Urinary bladder (tissue), 4 donors: Measurements from ENCODE around the gene ZBED1. TPM values are rescaled to one million over a fixed set of nuclear protein-coding genes. Genes with fewer than 3 reads are reported as not detected.
A peak's percentile ranks its signal among the peaks of the same experiment; 100 is the strongest.
"Not testable (repeated sequence)": the region's sequence is repeated elsewhere in the genome, so short reads cannot be mapped to it uniquely, and the experiment has no call there.

Experiments
- DNase-seq: peaks from one replicate; pipeline ENCODE4 v3.0.0-alpha.2; 2015; ENCODE audit errors: extremely low spot score
- H3K27ac ChIP-seq: one replicate; pipeline ENCODE4 v1.5.1; 2013; ENCODE audit warnings: low read depth, mild to moderate bottlenecking, moderate library complexity
- H3K36me3 ChIP-seq: one replicate; pipeline ENCODE4 v1.6.1; 2013; ENCODE audit warnings: mild to moderate bottlenecking, moderate library complexity; ENCODE audit not compliant: insufficient read depth
- H3K4me1 ChIP-seq: one replicate; pipeline ENCODE4 v1.6.1; 2013; ENCODE audit warnings: mild to moderate bottlenecking, moderate library complexity; ENCODE audit not compliant: insufficient read depth
- H3K4me3 ChIP-seq: one replicate; pipeline ENCODE4 v1.5.1; 2013; ENCODE audit warnings: low read depth, low read length
- WGBS: extraction: QIAGEN DNeasy Blood & Tissue Kit; methylation state at CpG from one replicate; pipeline ENCODE4 v1.1.7; 2013; 5-methylcytosine and 5-hydroxymethylcytosine counted together
- polyA plus RNA-seq: library from polyadenylated mRNA; stranded (reverse); fragments of 200-250 nt; gene quantifications from one replicate; pipeline ENCODE4 v1.2.3, GENCODE V29; 2013
- total RNA-seq: library from RNA; depleted of rRNA; stranded (reverse); fragments of >200 nt; gene quantifications from one replicate; pipeline ENCODE4 v1.2.3, GENCODE V29; 2014
- donor health status: healthy with polysubstance abuse.
- donor health status: healthy.

Gene ZBED1
- total and polyA plus RNA-seq, 2 donors = 20.3 to 28.2 TPM

GRCh38 chrX:2508648-2509335 is 8.0 kb upstream of the ZBED1 start:
- DNase-seq = no peak
- no peak overlapping the region for H3K27ac ChIP-seq
- H3K36me3 ChIP-seq = no peaks in the 10 kb centered on the region
- 85% methylated on average over 9 of the region's 9 CpGs for WGBS
- no peaks in the 10 kb centered on the region for H3K4me1 ChIP-seq
- no peak overlapping the region for H3K4me3 ChIP-seq

DNA sequence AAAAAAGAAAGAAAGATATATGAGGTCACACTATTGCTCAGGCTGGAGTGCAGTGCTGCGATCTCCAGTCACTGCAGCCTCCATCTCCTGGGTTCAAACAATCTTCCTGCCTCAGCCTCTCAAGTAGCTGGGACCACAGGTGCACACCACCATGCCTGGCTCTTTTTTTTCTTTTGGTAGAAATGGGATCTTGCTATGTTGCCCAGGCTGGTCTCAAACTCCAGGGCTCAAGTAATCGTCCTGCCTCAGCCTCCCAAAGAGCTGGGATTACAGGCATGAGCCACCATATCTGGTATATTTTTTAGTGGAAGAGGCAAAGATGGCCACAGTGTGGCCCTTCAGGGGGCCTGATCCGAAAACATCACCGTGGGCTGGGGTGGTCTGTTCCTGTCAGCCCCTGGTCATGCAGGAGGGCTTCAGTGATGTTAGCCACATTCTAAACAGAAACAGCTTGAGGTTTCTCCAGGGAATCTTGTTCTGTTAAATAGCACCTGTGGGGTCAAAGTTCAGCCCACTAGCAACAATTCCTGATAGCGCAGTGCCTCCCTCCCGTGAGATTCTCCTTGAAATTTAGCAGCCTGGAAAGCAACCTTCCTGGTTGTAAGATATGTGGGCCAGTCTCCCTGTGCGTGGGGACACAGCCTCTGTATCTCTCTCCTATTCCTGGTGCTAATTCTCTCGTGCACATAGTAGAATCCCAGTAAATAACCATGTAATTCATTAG is 7.3 kb upstream of the ZBED1 start:
- 65% methylated on average over 8 of the region's 8 CpGs for WGBS
- Histone ChIP-seq H3K27ac (no peak overlapping the region), H3K4me1 (no peaks in the 10 kb centered on the region), H3K36me3 (no peaks in the 10 kb centered on the region), H3K4me3 (no peak overlapping the region)
- no peak for DNase-seq

GRCh38 chrX:2507196-2507595 is 6.4 kb upstream of the ZBED1 start:
- Histone ChIP-seq H3K4me3 (no peak overlapping the region), H3K4me1 (no peaks in the 10 kb centered on the region), H3K27ac (no peak overlapping the region), H3K36me3 (no peaks in the 10 kb centered on the region)
- DNase-seq = no peak
- WGBS = 91% methylated on average over 3 of the region's 3 CpGs

DNA sequence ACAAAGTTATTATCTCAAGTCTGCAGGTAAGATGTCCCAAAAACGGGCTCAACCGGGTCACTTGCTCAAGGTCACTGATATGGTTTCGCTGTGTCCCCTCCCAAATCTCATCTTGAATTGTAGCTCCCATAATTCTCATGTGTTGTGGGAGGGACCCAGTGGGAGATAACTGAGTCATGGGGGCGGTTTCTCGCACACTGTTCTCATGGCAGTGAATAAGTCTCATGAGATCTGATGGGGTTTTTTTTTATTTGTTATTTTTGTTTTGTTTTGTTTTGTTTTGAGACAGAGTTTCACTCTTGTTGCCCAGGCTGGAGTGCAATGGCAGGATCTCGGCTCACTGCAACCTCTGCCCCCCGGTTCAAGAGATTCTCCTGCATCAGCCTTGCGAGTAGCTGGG is 4.6 kb upstream of the ZBED1 start:
- not testable (repeated sequence) for DNase-seq, H3K4me3 ChIP-seq, H3K36me3 ChIP-seq, H3K4me1 ChIP-seq, H3K27ac ChIP-seq
- WGBS = 93% methylated on average over 8 of the region's 8 CpGs

GRCh38 chrX:2504706-2505332 is 4.0 kb upstream of the ZBED1 start:
- DNase-seq = no peak
- no peaks in the 10 kb centered on the region for H3K36me3 ChIP-seq
- 64% methylated on average over 7 of the region's 7 CpGs for WGBS
- H3K4me1 ChIP-seq = no peaks in the 10 kb centered on the region
- no peak overlapping the region for H3K4me3 ChIP-seq
- H3K27ac ChIP-seq = no peak overlapping the region

DNA sequence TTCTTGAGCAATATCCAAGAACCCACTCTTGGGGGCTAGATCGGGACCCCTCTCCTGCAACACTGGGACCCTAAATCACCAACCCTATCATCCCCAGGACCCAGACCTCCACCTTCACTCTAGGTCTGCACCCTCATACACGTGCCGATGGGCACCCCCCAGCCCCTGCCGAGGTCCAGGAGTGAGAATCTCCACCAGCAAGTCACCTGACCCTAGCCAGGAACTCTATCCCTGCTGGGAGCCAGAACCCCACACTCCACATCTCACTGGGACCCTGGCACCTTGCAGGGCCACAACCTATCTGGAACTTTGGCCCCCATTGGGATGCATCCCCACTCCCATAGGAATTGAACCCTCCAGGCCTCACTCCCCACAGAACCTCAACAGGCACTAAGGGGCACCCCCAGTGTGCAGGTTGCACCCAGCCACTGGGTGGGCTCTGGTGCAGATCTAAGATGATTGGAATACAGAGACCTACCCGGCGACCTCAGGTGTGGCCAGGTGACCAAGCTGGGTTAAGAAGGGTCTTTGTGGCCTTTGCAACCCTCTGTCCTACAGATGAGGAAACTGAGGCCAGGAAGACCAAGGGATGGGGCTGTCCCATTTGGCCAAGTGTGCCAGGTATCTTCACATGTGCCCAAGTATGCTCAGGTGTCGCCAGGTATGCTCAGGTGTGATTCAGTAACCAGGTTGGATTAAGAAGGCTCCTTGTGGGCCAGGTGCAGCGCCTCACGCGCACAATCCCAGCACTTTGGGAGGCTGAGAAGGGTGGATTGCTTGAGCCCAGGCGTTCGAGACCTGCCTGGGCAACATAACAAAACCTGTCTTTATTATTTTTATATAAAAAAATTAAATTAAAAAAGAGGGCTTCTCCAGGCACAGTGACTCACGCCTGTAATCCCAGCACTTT is 3.1 kb upstream of the ZBED1 start:
- 93% methylated on average over 13 of the region's 13 CpGs for WGBS
- H3K4me3 ChIP-seq = no peak overlapping the region
- H3K36me3 ChIP-seq = no peaks in the 10 kb centered on the region
- no peak overlapping the region for H3K27ac ChIP-seq
- no peaks in the 10 kb centered on the region for H3K4me1 ChIP-seq
- no peak for DNase-seq

GRCh38 chrX:2502668-2503519 is 2.1 kb upstream of the ZBED1 start:
- Histone ChIP-seq H3K27ac (no peak overlapping the region), H3K4me3 (no peak overlapping the region), H3K4me1 (no peaks in the 10 kb centered on the region), H3K36me3 (no peaks in the 10 kb centered on the region)
- WGBS = 45% methylated on average over 19 of the region's 19 CpGs
- DNase-seq = no peak

- 86% methylated on average over 5 of the region's 5 CpGs for WGBS
- no peaks in the 10 kb centered on the region for H3K36me3 ChIP-seq
- no peak for DNase-seq
- H3K27ac ChIP-seq = no peak overlapping the region
- H3K4me3 ChIP-seq = no peak overlapping the region
- H3K4me1 ChIP-seq = no peaks in the 10 kb centered on the region
These were observed 1.4 kb upstream of the ZBED1 start for GRCh38 chrX:2502120-2502667.

DNA sequence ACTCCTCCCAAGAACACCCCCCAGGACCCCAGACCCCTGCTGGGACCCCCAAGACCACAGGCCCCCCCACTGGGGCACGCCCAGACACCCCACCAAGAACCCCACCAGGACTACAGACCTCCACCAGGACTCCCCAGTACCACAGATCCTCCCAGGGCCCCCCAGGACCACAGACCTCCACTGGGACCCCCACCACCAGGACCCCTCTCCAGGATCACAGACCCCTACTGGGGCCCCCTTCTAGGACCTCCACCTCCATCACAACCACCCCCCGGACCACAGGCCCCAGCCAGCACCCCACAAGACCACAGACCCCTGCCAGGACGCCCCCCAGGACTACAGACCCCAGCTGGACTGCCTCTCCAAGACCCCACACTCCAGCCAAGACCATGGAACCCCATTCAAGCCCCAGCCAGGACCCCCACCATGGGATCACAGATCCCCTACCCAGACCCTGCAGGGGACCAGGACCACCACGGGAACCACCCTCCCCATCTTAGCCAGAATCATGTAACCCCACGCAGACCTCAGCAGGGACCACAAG is 855 bp upstream of the ZBED1 start:
- no peak overlapping the region for H3K27ac ChIP-seq
- no peak for DNase-seq
- WGBS = 94% methylated on average over 5 of the region's 5 CpGs
- no peak overlapping the region for H3K4me3 ChIP-seq
- H3K36me3 ChIP-seq = no peaks in the 10 kb centered on the region
- H3K4me1 ChIP-seq = no peaks in the 10 kb centered on the region

DNA sequence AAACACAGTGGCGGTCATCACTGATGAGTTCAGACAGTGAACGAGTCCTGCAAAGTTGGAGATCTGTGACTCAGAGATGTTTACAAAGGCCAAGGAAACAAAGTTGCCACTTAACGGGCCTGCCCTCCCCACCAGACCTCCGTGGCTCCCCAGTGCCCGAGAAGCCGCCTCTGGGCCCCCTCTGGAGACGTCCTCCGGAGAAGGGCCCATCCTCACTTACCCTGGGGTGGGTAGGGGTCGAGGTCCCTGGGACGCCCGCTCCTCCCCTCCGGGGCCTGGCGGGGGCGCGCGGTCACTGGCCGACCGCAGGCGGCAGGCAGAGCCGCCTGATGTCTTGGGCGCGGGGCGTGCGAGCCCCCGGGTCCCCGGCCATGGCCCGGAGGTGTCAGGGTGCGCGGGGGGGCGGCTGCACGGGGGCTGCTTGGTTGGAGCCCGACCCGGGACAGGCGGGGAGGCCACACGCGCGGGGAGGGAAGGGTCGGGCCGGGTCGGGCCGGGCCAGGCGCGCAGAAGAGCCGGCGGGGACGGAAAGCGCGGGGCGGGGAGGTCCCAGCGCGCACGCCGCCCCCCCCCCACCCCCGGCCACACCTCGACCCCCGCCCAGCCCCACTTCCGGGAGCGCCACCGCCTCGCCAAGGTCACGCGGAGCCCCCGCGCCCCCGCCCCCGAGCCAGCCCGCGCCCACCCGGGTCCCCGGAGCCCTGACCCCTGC is 529 bp downstream of the ZBED1 start:
- WGBS = under 1% methylated on average over 69 of the region's 70 CpGs

GRCh38 chrX:2499507-2499906 is 1.3 kb downstream of the ZBED1 start:
- Histone ChIP-seq H3K36me3 (no peaks in the 10 kb centered on the region), H3K4me3 (peak overlapping the region; percentile 98), H3K27ac (peak overlapping the region; percentile 58), H3K4me1 (no peaks in the 10 kb centered on the region)
- WGBS = 82% methylated on average over 8 of the region's 8 CpGs
- DNase-seq = no peak

More for the DNA sequence above, 529 bp downstream of the ZBED1 start:
- H3K4me3 ChIP-seq = peak overlapping the region; percentile 98
- no peaks in the 10 kb centered on the region for H3K4me1 ChIP-seq
- H3K27ac ChIP-seq = peak overlapping the region; percentile 87
- DNase-seq = no peak
- no peaks in the 10 kb centered on the region for H3K36me3 ChIP-seq
